GM19193 (cell line): ENCODE data around the gene SLX9.

ENCODE experiments used
- POLR2A ChIP-seq: IDR thresholded peaks from 4 replicates; pipeline ENCODE4 v1.6.1; 2011; ENCODE audit not compliant: insufficient read depth, insufficient read length; ENCODE audit errors: extremely low read depth

SLX9 gene

GRCh38 chr21:44953628-44954021, 13.8 kb downstream of the SLX9 start:
- TF ChIP-seq POLR2A, result no peak

GRCh38 chr21:44954281-44954771, 14.5 kb downstream of the SLX9 start:
- no peak for TF ChIP-seq POLR2A

GRCh38 chr21:44955141-44955797, 15.4 kb downstream of the SLX9 start:
- TF ChIP-seq POLR2A, result no peak

DNA sequence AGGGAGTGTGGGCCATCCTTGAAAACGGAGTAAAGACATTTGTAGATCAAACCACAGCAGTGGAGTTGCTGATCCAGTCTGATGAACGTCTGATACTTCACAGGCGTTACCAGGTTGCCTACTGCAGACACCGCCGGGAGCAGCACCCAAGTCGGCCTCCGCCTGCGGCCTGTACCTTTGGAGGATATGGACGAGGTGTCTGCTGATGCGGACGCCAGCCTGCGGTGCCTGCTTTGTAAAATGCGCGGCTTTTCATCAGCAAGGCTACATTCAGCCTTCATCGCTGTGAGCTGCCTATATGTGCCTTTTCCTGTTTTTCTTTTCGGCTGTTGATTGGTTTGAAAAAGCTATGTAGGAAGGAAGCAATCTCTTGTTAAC, 16.0 kb downstream of the SLX9 start:
- TF ChIP-seq POLR2A, result no peak

DNA sequence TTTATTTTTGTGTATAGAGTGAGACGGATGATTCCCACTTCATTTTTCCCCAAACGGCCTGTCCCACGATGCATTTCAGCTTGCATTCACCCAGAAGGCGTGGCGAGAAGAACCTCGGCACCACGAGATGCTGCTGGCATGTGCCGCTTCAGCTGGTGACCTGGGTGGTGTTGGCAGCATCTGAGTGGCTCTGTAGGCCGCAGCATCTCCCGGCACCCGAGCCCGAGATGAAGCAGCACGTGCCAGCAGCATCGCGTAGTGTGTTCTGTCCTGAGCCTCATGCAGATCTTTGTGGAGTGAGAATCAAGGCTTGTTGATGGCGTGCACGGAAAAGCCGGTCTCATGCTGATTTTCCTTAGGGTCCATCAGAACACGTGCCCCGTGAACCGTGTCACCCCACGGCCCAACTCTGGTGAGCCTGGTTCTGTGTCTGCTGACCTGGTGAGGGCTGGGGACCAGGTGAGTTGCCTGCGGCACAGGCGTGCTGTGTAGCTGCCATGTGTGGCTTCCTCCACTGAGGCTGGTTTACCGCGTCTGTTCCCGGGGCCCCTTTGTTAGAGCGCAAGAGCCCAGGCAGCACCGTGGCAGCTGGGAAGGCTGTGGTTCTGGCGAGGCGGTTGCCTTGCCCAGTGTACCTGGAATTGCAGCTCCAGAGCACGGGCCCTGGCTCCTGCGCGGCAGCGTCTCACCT, 16.7 kb downstream of the SLX9 start:
- no peak for TF ChIP-seq POLR2A

- TF ChIP-seq POLR2A, result no peak
Measured at GRCh38 chr21:44957047-44957831, 17.4 kb downstream of the SLX9 start.

GRCh38 chr21:44957901-44958451, 18.1 kb downstream of the SLX9 start:
- no peak for TF ChIP-seq POLR2A

DNA sequence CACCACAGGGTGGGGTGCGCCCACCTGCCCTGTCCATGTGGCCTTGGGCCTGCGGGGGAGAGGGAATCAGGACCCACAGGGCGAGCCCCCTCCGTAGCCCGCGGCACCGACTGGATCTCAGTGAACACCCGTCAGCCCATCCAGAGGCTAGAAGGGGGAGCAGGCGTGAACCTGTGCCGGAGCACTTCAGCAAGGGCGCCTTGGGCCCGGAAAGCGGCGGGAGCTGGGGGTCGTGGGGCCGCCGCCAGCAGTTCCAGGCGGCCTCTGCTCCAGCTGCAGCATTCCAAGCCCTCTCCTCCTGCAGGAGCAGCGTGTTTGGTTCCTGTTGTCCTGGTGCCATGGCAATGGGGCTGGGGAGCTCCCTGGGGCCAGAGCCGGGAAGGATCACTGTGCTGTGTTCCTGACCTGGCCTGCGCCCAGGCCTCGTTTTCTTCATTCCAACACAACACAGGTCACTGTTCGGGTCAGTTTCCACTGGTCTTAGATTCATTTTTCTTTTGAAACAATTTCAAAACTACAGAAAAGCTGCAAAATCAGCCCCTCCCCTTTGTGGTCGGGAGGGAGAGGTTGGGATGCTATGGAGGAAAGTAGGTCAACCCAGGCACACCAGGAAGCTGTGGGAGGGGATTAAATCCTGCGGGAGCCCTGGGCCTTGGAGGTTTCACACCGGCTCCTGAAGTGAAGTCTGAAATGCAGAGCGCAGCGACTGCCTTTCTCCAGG, 18.8 kb downstream of the SLX9 start:
- no peak for TF ChIP-seq POLR2A

GRCh38 chr21:44959376-44960091, 19.7 kb downstream of the SLX9 start:
- no peak for TF ChIP-seq POLR2A

GRCh38 chr21:44960141-44961092, 20.6 kb downstream of the SLX9 start:
- TF ChIP-seq POLR2A, result no peak

- no peak for TF ChIP-seq POLR2A
Measured at GRCh38 chr21:44962403-44962966, 22.7 kb downstream of the SLX9 start.

GRCh38 chr21:44964381-44964780, 24.6 kb downstream of the SLX9 start:
- no peak for TF ChIP-seq POLR2A

DNA sequence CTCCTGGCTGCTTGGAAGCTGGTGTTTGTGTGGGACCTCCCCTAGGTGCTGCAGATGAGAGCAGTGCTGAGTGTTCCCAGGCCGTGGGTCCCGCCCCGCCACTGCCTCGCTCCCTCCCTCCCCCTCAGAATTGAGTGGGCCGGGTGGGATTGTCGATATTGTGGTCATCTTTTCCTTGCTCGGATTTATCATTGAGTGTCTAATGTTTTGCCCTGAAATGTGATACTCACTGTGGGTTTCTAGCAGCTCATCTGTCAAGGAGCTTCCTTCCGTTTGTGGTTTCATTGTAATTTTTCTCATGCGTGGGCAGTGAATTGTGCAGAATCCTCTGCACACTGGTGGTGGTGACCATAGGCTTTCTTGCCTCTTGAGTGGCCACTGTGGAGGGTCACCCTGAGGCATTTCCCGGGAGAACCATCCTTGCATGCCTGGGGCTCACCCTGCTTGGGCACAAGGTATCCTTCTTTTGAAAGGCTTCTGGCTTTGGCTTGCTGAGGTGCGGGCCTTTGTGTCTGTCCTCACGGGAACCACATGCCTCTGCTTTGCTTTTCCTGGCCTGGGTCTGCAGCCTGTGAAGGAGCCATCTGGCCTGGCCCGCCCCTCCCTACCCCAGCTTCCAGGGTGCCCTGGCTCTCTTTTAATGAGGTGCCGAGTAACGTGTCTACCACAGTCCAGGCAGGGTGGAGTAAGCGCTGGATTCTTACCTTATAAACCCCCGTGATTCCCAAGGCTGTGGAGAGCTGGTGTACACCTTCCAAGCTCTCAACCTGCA, 25.6 kb downstream of the SLX9 start:
- TF ChIP-seq POLR2A, result no peak
